ENCODE results near the gene UBXN10.

The UBXN10 gene

GRCh38 chr1:20185834-20186782 lies at the start of gene UBXN10, which contains the start of gene PLA2G2C:
UBXN10 (plus strand) TSS chr1:20186096; CDS start chr1:20190562, 4,466 bp downstream.
PLA2G2C (minus strand) TSS chr1:20186518; CDS start chr1:20177363, 9,155 bp downstream.
- DNase-seq (ENCODE audit: low read depth): no peak

- DNase-seq (ENCODE audit: low read depth): no peak
Measured at GRCh38 chr1:20136249-20136648, 49.6 kb upstream of the UBXN10 start.

- no peak for DNase-seq (ENCODE audit: low read depth)
Measured at GRCh38 chr1:20137055-20137454, 48.8 kb upstream of the UBXN10 start.

GRCh38 chr1:20137604-20138003 lies 48.3 kb upstream of the UBXN10 start:
- no peak for DNase-seq (ENCODE audit: low read depth)

GRCh38 chr1:20138346-20138745 lies 47.5 kb upstream of the UBXN10 start:
- DNase-seq (ENCODE audit: low read depth): no peak

GRCh38 chr1:20138961-20139550 lies 46.8 kb upstream of the UBXN10 start, which contains the start of gene PLA2G2F:
PLA2G2F (plus strand) TSS chr1:20139323; CDS start chr1:20139428, 105 bp downstream.
- DNase-seq (ENCODE audit: low read depth): no peak

- DNase-seq (ENCODE audit: low read depth): no peak
Measured at GRCh38 chr1:20139776-20140612, 45.9 kb upstream of the UBXN10 start.

- DNase-seq (ENCODE audit: low read depth): no peak
Measured at GRCh38 chr1:20141001-20141400, 44.9 kb upstream of the UBXN10 start.

- no peak for DNase-seq (ENCODE audit: low read depth)
Measured at GRCh38 chr1:20141466-20141865, 44.4 kb upstream of the UBXN10 start.

- no peak for DNase-seq (ENCODE audit: low read depth)
Measured at GRCh38 chr1:20142001-20142710, 43.7 kb upstream of the UBXN10 start.

GRCh38 chr1:20143318-20143717 lies 42.6 kb upstream of the UBXN10 start:
- DNase-seq (ENCODE audit: low read depth): no peak

- no peak for DNase-seq (ENCODE audit: low read depth)
Measured at GRCh38 chr1:20143734-20144565, 41.9 kb upstream of the UBXN10 start.

- DNase-seq (ENCODE audit: low read depth): no peak
Measured at GRCh38 chr1:20147846-20148570, 37.9 kb upstream of the UBXN10 start.

- DNase-seq (ENCODE audit: low read depth): no peak
Measured at GRCh38 chr1:20148571-20149500, 37.1 kb upstream of the UBXN10 start.

- DNase-seq (ENCODE audit: low read depth): no peak
Measured at GRCh38 chr1:20149601-20150325, 36.1 kb upstream of the UBXN10 start.

- no peak for DNase-seq (ENCODE audit: low read depth)
Measured at GRCh38 chr1:20150326-20150705, 35.6 kb upstream of the UBXN10 start.

GRCh38 chr1:20150969-20151368 lies 34.9 kb upstream of the UBXN10 start:
- no peak for DNase-seq (ENCODE audit: low read depth)

All from stimulated activated CD8-positive, alpha-beta memory T cell treated with anti-CD3 and anti-CD28 coated beads, Interleukin-15, amount 100 ng/mL, for 1 hour (primary cell).